GM21381 (cell line): ENCODE measurements around the gene MYCN.
"Not testable (repeated sequence)": the region's sequence is repeated elsewhere in the genome, so short reads cannot be mapped to it uniquely, and the experiment has no call there.

Experiments
- ATAC-seq: cut with Tn5 transposase; IDR thresholded peaks from one replicate; pipeline ENCODE4 v1.9.1; 2021; ENCODE audit warnings: mild to moderate bottlenecking, moderate library complexity; ENCODE audit not compliant: unreplicated experiment

MYCN gene

DNA sequence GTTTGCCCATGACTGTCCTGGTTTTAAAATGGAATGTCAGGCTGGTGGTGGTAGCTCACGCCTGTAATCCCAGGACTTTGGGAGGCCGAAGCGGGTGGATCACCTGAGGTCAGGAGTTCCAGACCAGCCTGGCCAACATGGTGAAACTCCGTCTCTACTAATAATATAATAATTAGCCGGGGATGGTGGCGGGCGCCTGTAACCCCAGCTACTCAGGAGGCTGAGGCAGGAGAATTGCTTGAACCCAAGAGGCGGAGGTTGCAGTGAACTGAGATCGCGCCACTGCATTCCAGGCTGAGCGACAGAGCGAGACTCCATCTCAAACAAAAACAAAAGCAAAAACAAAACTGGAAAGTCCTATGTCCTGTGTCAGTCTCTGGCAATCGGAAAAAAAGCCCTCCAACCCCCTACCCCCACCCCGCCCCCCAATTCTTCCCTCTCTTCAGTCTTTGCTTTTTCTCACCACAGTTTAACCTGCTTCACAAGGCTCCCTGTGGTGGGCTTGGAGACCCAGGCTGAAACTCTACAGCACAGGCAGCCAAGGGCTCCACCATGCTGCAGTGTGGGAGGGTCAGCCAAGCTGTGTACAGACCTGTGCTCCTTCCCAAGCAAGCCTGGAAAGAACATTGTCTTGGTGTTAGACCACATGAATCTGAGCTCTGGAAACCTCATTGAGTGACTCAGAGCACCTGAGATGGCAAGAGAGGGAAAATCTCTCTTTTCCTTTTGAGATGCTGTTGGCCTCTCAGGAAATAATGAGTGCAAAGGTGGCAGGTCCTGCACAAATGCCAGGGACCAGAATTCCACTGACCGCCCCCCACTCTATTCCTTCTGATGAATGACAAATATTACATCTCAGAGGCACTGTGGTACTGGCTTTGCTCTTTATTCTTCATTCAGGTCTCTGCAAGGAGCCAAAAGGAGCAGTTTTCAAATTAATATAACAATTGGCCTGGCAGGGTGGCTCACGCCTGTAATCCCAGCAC is 16.7 kb downstream of the MYCN start:
- ATAC-seq: no peak

- no peak for ATAC-seq
These were observed 17.7 kb downstream of the MYCN start for GRCh38 chr2:15957881-15958713.

DNA sequence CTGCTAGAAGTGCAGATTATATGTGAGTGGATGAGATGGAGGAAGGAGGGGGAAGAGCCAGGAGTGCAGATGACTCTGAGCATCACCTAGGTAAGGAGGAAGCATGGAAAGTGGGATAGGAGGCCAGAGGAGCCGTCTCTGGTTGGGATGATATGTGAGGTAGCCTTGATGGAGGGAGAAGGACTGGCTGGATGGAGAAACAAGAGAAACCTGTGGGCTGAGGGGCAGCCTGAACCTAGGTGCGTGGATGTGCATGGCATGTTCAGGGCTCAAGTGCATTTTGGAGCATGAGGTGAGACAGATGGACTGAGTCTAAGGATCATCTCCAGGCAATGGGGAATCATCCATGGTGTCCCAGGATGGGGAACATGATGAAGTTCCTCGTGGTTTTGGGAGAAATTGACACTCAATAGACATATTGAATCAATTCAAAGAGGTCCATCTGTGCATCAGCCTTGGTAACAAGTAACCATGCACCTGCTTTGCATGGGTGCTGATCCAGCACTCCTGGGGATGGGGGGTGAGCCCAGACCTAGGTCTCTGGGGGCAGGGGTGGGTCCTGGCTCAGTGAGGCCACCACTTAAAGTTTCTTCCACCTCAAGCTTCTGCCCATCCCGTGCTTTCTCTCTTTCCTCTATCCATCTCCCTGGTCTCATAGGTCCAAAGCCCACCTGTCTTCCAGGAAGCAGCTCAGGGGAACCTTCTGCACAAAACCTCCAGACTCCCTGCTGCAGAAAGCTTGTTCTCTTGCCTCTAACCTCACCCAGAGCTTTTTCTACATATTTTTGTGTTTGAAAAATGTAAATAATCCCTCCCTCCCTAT is 19.2 kb downstream of the MYCN start:
- no peak for ATAC-seq

DNA sequence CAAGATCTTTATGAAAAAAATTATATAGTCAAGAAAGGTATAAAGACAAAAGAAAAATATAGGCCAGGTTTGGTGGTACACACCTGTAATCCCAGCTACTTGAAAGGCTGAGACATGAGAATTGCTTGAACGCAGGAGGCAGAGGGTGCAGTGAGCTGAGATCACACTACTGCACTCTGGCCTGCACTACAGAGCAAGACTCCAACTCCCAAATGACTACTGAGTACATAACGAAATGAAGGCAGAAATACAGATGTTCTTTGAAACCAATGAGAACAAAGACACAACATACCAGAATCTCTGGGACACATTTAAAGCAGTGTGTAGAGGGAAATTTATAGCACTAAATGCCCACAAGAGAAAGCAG is 19.8 kb downstream of the MYCN start:
- not testable (repeated sequence) for ATAC-seq

GRCh38 chr2:15963109-15963976 is 23.0 kb downstream of the MYCN start:
- not testable (repeated sequence) for ATAC-seq

DNA sequence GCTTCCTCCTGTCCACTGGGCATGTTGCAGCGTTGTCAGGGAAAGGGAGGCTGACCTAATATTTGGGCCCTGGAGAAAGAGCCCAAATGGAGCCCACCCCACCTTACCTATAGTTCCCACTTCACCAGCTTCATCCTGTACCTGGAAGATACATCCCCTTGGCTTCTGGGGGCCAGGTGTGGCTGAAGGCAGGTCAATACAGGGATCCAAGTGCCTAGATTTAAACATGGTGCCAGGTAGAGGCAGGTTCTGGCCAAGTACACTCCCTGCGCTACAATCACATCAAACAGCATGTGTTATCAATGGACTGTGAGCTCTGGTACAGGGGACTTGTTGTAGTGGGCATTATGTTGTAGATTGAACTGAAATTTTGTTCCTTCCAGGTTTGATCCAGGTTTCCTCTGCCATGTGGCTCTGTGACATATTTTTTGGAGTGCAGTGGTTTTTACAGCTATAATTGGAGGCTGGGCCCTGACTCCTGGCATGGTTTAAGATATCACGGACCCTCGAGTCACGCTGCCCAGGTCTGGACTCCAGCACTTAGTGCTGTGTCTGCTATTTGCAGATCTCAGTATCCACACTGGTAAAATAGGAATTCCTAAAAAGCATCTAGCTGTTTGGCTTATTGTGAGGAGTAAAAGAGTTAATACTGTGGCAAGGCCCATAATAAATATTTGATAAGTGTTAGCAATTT is 23.8 kb downstream of the MYCN start:
- ATAC-seq: no peak

- ATAC-seq: no peak
These were observed 24.7 kb downstream of the MYCN start for GRCh38 chr2:15964936-15965563.

DNA sequence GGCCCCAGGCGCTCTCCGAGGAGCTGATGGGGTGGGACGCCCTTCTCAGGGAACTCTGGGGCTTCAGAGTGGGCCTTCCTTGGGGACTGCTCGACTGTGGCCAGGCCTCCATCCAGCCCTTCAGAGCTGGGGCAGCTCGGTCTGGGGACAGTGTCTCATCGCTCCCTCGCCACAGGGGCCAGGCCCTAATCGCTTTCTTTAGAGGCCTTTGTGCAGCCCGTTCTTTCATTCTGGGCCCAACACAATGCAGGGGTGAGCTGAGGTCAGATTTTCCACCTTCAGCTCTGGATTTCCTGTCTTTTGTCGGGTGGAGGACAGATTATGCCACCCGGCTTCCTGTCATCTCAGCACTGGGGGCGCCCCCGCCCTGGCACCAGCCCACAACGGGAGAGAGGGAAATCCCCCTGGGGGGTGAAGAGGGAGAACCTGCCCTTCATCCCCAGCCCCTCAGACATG is 25.2 kb downstream of the MYCN start:
- ATAC-seq: no peak

DNA sequence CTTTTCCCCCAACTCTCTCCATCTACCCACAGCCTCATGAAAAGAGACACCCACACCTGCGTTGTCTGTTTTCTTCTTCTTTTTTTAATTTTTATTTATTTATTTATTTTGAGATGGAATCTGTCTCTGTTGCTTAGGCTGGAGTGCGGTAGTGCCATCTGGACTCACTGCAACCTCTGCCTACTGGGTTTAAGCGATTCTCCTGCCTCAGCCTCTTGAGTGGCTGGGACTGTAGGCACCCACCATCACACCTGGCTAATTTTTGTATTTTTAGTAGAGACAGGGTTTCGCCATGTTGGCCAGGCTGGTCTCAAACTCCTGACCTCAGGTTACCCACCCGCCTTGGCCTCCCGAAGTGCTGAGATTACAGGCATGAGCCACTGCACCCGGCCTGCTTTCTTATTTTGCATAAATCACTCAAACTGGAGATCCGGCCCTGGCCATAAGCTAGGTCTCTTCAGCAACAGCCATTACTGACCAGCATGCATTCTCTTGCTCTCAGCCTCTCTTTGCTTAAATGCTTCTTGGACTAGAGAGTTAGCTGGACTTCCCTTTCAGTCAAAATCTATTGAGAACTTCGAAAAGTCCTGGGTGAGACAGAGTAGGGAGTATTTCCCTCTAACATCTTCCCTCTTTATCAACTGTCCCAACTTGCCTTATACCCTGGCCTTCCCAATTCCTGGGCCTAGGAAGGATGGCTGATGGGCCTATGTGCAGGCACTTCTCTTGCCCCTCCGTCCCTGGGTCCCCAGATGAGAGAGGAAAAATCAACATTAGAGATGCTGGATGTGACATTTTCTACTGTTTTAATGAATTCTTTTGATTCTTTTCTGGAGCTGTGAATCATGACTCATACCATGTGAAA is 27.3 kb downstream of the MYCN start:
- ATAC-seq: no peak

GRCh38 chr2:15968280-15969178 is 28.2 kb downstream of the MYCN start:
- ATAC-seq: no peak

DNA sequence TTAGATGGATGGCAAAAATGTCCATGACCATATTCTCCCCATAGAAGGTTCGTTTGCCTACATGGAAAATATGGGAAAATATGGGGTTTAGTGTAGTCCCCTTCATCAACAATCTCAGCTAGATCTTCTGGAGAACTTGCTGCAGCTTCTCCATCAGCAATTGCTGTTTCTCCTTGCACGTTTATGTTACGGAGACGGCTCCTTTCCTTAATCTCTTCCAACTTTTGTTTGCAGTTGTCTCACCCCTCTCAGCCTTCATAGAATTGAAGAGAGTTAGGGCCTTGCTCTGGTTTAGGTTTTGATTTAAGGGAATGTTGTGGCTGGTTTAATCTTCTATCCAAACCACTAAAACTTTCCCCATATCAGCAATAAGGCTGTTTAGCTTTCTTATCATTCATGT is 28.9 kb downstream of the MYCN start:
- ATAC-seq: no peak

DNA sequence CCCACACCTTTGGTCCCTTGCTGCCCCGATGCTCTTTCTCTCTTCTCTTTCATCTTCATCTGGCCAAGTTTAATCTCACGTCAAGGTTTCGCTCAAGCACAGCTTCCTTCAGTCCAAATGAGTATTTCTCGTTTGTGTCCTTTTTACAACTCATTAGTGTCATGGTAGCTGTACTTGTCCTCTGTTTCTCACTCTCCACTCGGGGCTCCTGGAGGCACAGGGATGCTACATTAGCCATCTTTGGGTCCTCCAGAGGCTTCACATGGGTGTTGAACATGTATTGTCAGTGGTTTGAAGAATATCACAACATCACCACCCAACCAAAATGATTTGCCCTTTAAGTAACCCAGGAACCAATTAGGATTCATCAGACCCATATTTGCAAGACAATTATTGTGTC is 30.4 kb downstream of the MYCN start:
- ATAC-seq: no peak

DNA sequence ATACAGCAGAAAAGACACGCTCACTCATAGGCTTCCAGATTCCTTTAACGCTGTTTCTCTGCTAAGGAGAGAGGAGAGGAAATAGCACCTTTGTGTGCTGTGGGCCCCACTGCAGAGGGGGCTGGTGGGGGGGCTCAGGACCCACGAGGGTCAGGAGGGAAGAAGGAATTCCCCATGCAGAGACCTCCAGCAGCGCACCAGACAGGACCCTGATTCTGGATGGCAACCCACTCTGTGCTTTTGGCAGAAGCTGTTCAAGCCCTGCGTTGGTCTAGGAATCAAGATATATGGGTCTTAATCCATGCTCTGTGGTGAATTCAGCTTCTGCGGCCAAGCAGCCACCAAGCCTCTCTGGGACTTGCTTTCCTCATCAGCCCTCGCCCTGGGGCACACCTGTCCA is 31.0 kb downstream of the MYCN start:
- ATAC-seq: no peak

DNA sequence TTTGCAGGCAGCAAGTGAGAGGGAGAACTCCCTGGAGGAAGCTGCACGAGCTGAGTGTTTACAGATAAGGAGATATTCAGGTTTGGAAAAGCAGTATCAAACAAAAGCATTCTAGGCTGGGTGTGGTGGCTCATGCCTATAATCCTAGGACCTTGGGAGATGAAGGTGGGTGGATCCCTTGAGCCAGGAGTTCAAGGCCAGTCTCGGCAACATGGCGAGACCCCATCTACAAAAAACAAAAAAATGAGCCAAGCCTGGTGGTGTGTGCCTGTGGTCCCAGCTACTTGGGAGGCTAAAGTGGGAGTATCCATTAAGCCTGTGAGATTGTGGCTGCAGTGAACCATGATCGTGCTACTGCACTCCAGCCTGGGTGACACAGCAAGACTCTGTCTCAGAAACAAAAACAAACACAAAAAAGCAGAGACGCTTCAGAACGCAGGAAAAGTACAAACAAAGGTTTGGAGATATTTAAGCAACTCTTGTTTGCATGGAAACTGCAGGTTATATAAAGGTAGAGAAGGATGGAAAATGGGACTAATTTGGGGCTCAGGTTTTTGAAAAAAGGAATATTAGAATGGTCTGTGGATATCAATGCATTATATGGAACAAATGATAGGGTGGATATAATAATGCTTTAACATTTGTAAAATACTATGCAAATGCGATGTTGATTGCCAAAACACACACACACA is 31.6 kb downstream of the MYCN start:
- ATAC-seq: no peak

- no peak for ATAC-seq
These were observed 33.4 kb downstream of the MYCN start for GRCh38 chr2:15973481-15974401.
